A673 (cell line): ENCODE data around the gene GRAMD2B. TPM values are rescaled to one million over a fixed set of nuclear protein-coding genes. Genes with fewer than 3 reads are reported as not detected.

Experiments used
- BruUV-seq: library from RNA; stranded (reverse); fragments of 400-500 nt; replicated peaks from 2 replicates; lab custom pipeline; 2021; lab: Mats Ljungman, UMichigan
- CTCF ChIA-PET: fragments of 300-600 bp; sonication (Branson Sonifier 250); formaldehyde crosslinking; loops from one replicate; lab custom pipeline; 2022; ENCODE audit warnings: antibody characterized with exemption; lab: Charles Lee
- POLR2A ChIA-PET: fragments of 300-600 bp; sonication (Branson Sonifier 250); formaldehyde crosslinking; loops from one replicate; lab custom pipeline; 2022; ENCODE audit warnings: antibody characterized with exemption; ENCODE audit not compliant: low non-redundant PET; lab: Charles Lee
- DNase-seq: peaks from one replicate; pipeline ENCODE4 v3.0.0-alpha.2; 2015; ENCODE audit warnings: low spot score
- H3K27ac ChIP-seq: fragments of 200-600 bp; sonication (generic); 2 replicates; pipeline ENCODE4 v1.5.1; 2016; ENCODE audit warnings: mixed run types, low read depth, mild to moderate bottlenecking, mixed read lengths, antibody characterized with exemption, low read length; ENCODE audit not compliant: poor library complexity, severe bottlenecking
- H3K27me3 ChIP-seq: fragments of 200-600 bp; sonication (generic); replicated peaks from 2 replicates; pipeline ENCODE4 v1.6.1; 2017; ENCODE audit warnings: mixed run types, low read depth, mild to moderate bottlenecking, mixed read lengths, antibody characterized with exemption, low read length; ENCODE audit not compliant: insufficient read depth, poor library complexity
- H3K36me3 ChIP-seq: fragments of 200-600 bp; sonication (generic); 2 replicates; pipeline ENCODE4 v1.6.1; 2016; ENCODE audit warnings: mixed run types, mild to moderate bottlenecking, mixed read lengths, antibody characterized with exemption, low read length; ENCODE audit not compliant: insufficient read depth, poor library complexity, severe bottlenecking
- H3K4me1 ChIP-seq: fragments of 200-600 bp; sonication (generic); 2 replicates; pipeline ENCODE4 v1.6.1; 2017; ENCODE audit warnings: mixed run types, mild to moderate bottlenecking, mixed read lengths, antibody characterized with exemption, low read length; ENCODE audit not compliant: insufficient read depth, poor library complexity, severe bottlenecking
- H3K4me3 ChIP-seq: fragments of 200-600 bp; sonication (generic); 2 replicates; pipeline ENCODE4 v1.5.1; 2016; ENCODE audit warnings: low read depth, mixed run types, mild to moderate bottlenecking, mixed read lengths, low read length; ENCODE audit not compliant: poor library complexity, severe bottlenecking
- H3K9me3 ChIP-seq: fragments of 200-600 bp; sonication (generic); 2 replicates; pipeline ENCODE4 v1.6.1; 2016; ENCODE audit warnings: mixed run types, low read depth, mild to moderate bottlenecking, mixed read lengths, antibody characterized with exemption, low read length; ENCODE audit not compliant: poor library complexity, severe bottlenecking
- EZH2 ChIP-seq: fragments of 200-600 bp; sonication (generic); IDR thresholded peaks from 2 replicates; pipeline ENCODE4 v1.6.1; 2017; ENCODE audit warnings: borderline replicate concordance, low read depth, mild to moderate bottlenecking, mixed read lengths, antibody characterized with exemption, low read length; ENCODE audit not compliant: poor library complexity, severe bottlenecking
- intact Hi-C: fragments of 100-400 bp; cut with micrococcal nuclease; formaldehyde crosslinking; loops from one replicate; pipeline ENCODE4 v1.10.0; 2022; ENCODE audit not compliant: unreplicated experiment
- total RNA-seq: library from RNA; stranded (reverse); gene quantifications from 2 replicates; pipeline ENCODE4 v1.2.3, GENCODE V29; 2021
- TF ChIP-seq, protein P1 (sequence below): fragments of 300-800, 200-600 bp; sonication (generic); conservative IDR thresholded peaks from 2 replicates; pipeline ENCODE4 v1.5.1; 2017; ENCODE audit warnings: low read depth, mild to moderate bottlenecking, antibody characterized with exemption, low read length, moderate library complexity, mixed read lengths

GRAMD2B gene
- total RNA-seq, 1 experiment from 2014 or later, result 2.6 TPM

DNA sequence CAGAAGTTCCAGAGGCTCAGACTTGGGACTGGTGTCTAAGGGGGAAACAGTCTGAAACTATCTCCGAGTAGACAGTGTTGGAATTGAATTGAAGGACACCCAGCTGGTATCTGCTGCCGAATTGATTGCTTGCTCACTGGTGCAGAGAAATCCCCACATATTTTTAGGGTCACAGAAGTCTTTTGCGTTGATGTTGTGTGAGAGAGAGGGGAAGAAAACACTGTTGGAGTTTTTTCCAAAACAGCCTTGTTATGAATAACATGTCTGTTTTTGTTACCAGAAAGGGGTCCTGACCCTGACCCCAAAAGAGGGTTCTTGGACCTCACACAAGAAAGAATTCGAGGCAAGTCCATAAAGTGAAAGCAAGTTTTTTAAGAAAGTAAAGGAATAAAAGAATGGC, 90.5 kb downstream of the GRAMD2B start:
- POLR2A ChIA-PET, result no interaction called here
- CTCF ChIA-PET, result no interaction called here
- H3K9me3 ChIP-seq, result no peaks in the 10 kb centered on the region
- no TSS peak for BruUV-seq
- no peak for DNase-seq
- no peak overlapping the region for H3K27ac ChIP-seq
- H3K36me3 ChIP-seq, result no peaks in the 10 kb centered on the region
- H3K27me3 ChIP-seq, result no peaks in the 10 kb centered on the region
- no peak for TF ChIP-seq EZH2
- TF ChIP-seq, protein P1, sequence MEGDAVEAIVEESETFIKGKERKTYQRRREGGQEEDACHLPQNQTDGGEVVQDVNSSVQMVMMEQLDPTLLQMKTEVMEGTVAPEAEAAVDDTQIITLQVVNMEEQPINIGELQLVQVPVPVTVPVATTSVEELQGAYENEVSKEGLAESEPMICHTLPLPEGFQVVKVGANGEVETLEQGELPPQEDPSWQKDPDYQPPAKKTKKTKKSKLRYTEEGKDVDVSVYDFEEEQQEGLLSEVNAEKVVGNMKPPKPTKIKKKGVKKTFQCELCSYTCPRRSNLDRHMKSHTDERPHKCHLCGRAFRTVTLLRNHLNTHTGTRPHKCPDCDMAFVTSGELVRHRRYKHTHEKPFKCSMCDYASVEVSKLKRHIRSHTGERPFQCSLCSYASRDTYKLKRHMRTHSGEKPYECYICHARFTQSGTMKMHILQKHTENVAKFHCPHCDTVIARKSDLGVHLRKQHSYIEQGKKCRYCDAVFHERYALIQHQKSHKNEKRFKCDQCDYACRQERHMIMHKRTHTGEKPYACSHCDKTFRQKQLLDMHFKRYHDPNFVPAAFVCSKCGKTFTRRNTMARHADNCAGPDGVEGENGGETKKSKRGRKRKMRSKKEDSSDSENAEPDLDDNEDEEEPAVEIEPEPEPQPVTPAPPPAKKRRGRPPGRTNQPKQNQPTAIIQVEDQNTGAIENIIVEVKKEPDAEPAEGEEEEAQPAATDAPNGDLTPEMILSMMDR, result no peak
- intact Hi-C loops, result no loop called here
- H3K4me1 ChIP-seq, result no peaks in the 10 kb centered on the region
- H3K4me3 ChIP-seq, result no peak overlapping the region

DNA sequence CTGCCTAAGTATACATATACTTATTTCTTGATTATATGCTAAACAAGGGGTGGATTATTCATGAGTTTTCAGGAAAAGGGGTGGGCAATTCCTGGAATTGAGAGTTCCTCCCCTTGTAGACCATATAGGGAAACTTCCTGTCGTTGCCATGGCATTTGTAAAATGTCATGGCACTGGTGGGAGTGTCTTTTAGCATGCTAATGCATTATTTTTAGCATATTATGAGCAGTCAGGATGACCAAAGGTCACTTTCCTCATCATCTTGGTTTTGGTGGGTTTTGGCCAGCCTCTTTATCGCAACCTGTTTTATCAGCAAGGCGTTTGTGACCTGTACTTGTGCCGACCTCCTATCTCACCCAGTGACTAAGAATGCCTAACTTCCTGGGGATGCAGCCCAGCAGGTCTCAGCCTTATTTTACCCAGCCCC, 90.9 kb downstream of the GRAMD2B start:
- H3K36me3 ChIP-seq, result no peaks in the 10 kb centered on the region
- no peak overlapping the region for H3K4me3 ChIP-seq
- H3K27ac ChIP-seq, result no peak overlapping the region
- no peaks in the 10 kb centered on the region for H3K4me1 ChIP-seq
- DNase-seq, result no peak
- intact Hi-C loops, result no loop called here
- no peaks in the 10 kb centered on the region for H3K27me3 ChIP-seq
- ChIA-PET POLR2A (no interaction called here), CTCF (no interaction called here)
- no TSS peak for BruUV-seq
- no peaks in the 10 kb centered on the region for H3K9me3 ChIP-seq
- TF ChIP-seq, protein P1, result no peak
- no peak for TF ChIP-seq EZH2

DNA sequence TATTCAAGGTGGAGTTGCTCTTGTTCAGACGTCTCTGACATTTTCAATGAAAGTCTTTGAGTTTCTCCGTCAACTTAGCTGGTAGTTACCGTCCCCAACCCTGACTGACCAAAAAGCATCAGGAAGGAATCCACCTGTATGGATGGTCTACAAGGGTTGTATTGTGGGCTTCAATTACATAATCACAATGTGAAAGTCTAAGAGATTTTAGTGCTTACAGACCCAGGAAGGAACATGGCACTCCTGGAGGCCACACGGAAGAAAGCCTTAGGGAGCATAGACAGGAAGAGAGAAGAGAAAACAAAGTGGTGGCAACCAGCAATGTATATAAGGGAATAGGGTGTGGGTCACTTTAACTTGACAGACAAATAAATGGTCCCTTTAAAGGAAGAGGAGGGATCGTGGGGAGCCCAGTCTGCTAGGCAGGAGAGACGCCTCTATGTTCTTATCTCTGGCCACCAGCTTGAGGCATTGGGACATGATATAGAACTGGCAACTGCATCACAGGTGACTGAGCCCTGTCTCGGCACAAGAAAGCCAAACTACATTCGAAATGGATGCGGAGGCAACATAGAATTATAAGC, 91.4 kb downstream of the GRAMD2B start:
- Histone ChIP-seq H3K4me1 (no peaks in the 10 kb centered on the region), H3K27me3 (no peaks in the 10 kb centered on the region), H3K27ac (no peak overlapping the region), H3K4me3 (no peak overlapping the region), H3K9me3 (no peaks in the 10 kb centered on the region), H3K36me3 (no peaks in the 10 kb centered on the region)
- BruUV-seq, result no TSS peak
- ChIA-PET POLR2A (no interaction called here), CTCF (no interaction called here)
- intact Hi-C loops, result no loop called here
- no peak for DNase-seq
- TF ChIP-seq, protein P1, result no peak
- TF ChIP-seq EZH2, result no peak
